GM19043 (cell line): ENCODE results near the gene CERK.

Source experiments
- ATAC-seq: cut with Tn5 transposase; IDR thresholded peaks from one replicate; pipeline ENCODE4 v1.9.1; 2021; ENCODE audit warnings: low read depth; ENCODE audit not compliant: unreplicated experiment

CERK gene

DNA sequence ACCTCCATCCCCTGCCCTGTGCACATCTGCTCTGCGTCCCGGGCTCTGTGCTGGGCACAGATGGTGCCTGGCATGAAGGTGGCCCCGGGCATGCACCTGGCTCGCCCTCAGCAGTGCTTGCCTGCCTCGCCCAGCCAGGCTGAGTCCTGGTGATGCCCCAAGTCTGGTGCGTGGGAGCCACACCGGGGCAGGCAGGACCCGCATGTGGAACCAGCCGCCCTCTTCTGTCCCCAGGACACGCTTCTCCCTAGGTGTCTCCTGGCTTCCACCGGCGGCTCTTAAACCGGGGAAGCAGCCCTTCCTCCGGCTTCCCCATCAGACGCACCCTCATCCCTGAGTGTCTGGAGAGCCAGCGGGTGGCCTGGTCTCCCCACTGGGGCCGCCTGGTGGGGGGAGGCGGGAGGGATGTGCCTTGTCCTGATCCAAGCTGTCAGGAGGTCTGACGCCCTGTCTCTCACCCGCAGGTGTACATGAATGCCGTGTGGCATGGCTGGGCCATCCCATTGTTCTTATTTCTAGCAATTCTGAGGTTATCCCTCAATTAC lies 72.8 kb downstream of the CERK start:
- ATAC-seq, result no peak

DNA sequence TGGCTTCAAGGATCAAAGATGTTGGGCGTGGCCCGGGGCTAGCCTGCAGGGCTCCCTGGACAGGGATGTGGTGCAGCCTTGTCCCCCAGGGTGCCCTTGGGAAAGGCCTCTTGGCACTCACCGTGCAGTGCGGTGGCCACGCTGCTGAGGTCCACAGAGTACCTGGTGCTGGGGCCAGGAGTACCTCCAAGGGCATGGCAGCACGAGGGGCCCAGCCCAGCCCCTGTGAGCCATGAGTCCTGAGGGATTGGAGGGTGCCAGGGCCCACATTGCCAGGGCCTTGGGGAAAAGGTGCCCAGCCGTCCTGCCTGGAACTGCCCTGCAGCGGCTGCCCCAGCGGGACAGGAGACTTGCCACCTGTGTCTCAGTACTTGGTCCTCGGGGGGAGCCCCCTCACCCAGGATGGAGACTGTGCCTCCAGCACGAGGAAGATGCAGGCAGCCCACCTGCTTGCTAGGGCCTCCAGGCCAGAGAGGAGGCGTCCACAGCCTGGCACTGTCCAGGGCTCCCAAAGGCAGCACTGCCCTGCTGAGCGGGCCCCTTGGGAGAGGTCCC lies 73.7 kb downstream of the CERK start:
- no peak for ATAC-seq

DNA sequence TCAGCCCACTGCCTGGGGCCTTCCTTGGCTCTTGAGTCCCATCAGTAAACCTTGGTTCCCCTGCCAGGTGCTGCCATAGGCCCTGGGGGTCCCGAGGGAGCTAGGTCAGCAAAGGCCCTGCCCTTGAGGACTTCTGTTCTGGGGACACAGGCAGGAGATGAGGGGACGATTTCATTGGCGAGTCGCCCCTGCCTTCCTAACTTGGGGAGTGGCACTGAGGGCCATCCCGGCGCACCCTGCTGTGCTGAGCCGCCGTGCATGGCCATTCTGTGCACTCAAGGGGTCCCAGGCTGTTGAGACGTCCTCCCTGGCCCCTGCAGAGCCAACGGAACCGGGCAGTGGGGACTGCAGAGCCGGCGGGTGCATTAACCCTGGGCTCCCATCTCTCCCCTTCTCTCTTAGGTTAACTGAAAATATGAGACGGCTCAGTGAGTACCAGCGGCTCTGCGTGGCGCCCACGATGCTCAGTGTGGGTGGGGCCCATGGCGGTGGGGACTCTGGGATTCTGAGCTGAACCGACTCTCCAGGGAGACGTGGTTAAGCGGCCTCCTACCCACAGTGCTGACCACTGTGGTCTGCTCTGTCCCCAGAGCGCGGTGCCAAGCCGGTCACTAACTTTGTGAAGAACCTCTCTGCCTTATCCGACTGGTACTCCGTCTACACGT lies 74.5 kb downstream of the CERK start:
- no peak for ATAC-seq

DNA sequence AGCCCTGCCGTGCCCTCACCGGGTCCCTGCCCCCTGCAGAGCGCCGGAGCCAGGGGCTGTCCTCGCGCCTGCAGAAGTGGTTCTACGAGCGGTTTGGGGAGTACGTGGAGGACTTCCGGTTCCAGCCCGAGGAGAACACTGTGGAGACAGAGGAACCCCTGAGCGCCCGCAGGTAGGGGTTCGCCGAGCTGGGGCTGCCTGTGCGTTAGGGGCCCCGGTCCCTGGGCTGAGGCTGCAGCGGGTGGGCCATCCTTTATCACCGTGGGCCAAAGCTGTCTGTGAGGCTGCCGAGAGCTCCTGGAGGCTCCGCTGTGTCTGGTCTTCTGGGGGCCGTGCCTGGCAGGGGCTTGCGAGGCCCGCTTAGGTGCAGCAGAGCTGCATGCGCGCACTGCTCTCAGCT lies 75.1 kb downstream of the CERK start:
- no peak for ATAC-seq

DNA sequence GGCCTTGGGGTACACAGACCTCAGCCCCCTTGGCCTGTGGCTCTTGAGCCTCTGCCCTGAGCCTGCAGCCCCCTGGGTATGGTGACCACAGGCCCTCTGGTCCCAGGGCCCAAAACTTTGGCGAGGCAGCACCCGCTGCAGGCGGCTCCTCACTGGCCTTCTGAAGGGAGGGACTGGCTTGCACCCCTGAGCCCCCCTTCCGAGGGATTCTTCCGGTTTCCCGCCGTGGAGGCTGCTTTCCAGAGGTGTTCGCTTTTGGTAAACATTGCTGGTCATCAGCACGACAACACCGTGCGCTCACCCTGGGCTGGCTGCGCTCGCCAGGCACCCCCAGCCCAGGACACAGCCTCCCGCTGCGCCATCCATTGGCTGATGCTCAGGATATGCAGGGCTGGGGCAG lies 75.8 kb downstream of the CERK start:
- no peak for ATAC-seq

DNA sequence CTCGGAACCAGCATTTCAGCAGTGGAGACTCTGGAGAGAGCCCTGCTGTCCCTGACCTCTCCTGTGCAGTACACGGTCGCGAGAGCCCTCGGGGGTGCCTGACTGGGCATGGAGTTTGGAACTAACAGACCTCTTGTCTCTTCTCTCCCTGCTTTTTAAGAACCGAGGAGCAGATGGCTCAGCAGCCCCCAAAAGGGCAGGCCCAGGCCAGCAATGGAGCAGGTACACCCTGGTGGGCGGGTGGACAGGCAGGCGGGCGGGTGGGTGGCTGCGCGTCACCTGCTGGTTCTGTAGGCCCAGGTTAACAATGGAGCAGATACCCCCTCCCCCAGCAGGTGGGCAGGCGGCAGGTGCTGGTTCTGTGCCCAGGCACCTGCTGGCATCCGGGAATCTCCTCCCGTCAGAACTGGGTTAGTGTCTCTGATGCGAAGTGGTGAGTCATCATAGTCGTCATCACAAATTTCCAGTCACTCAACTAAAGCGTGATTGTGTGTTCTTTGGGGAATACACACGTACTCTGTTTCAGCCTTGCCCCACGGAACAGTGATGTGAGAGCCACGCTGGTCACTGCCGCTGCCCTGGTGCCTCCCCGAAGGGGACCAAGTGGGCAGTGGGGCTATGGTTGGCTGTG lies 76.7 kb downstream of the CERK start:
- ATAC-seq, result no peak

DNA sequence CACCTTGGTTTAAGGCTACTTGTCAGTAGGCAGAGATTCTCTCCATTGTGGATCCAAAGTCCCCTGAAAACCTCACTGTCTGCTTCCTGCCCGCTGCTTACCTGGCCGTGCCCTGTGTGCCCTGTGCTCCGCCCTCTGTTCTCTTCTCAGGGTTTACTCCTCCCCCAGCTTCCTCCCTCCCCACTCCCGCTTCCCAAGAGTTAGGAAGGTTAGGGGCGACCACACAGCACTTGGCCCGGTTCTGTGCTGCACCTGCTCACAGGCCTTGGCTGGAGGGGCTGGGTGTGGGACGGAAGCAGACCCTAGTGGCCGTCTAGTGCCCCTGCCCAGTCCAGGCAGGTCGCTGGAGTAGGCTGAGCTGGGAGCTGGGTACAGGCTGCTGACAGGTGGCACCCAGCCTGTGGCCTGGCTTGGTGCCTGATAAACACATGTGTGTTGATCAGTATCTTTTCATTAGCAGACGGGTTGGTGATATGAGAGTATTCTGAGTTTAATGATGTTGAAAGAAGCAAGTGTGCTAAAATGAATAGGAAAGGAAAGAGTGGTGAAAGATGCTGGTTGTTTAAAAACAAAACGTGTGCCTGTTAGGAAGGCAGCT lies 77.3 kb downstream of the CERK start:
- ATAC-seq, result no peak

DNA sequence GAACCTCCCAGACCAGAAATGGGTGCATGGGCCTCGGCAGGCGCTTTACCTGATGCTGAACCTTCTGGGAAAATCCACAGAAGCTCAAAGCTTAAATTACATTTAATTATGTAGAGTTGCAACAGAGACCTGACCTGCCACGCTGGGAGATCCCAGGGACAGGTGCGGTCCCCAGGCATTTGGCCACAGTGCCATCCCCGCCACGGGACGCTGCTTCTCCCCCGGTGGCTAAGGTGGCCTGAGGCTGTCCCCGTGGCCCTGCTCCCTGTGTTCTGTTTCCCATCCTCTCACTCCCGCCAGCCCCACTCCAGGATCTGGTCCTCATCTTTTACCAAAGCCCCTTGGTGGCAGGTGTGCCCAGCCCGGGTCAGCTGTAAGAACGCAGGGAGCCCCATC lies 78.3 kb downstream of the CERK start:
- ATAC-seq, result no peak

DNA sequence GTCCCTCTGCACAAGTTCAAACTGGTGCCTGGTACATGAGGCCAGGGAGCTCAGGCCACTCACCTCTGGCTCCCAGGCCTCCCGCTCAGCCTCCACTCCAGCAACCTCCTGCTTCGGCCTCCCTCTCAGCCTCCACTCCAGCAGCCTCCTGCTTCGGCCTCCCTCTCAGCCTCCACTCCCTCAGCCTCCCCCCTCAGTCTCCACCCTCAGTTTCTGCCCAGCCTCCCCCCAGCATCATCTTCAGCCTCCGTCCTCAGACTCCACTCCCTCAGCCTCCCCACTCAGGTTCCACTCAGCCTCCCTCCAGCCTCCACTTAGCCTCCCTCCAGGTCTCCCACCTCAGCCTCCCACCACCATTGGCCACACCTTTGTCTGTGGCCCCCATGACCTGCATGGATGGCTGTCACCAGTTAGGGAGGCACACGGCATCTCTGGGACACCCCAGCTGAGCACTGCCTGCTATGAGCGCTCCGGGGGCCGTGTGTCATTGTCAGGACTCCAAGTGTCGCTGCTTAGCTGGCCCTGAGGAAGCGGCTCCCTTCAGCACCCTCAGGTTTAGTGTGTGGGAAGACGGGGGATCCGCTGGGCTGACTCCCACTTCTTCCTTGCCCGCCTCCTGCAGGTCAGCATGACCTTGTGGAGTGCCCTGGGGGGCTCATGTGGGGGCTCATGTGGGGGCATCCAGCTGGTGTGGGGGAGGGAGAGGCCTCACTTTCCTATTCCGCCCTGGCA lies 78.8 kb downstream of the CERK start:
- no peak for ATAC-seq

DNA sequence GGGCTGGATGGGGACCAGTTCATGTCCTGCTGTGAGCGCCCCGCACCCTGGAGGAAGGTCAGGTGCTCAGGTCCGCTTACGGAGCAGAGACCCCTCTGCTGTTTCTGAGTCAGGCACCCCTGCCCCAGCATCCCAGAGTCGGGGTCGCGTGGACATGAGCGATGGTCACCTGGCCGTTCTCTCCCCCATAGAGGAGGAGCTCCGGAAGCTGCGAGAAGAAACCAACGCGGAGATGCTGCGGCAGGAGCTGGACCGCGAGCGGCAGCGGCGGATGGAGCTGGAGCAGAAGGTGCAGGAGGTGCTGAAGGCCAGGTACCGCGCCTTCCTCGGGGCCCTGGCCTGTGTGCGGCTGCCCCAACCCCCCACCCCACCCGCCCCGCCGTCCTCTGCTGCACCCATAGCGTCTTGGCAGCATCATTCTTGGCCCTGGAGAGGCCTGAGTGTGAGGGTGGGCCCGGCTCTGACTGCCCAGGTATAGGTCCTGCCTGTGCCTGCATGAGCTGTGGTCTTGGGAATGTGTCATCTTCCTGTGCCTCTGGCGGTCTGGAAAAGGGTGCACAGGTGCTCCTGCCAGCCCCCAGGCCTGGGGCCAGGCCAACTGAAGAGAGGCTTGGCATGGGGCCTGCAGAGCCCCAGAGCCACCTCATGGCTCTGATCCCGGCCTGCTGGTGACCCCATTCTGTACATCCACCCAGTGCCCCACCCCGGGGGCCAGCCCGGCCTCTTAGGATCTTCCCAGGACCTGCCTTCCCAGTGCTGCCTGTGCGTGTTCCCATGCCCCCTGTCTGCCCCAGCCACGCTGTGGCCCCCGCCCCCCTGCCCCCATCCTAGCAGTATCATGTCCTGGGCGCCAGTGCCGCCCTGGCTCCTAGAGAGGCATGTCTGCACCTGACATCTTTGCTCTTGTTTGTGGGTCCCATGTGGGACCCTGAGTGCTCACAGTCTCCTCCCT lies 79.8 kb downstream of the CERK start:
- ATAC-seq, result no peak

DNA sequence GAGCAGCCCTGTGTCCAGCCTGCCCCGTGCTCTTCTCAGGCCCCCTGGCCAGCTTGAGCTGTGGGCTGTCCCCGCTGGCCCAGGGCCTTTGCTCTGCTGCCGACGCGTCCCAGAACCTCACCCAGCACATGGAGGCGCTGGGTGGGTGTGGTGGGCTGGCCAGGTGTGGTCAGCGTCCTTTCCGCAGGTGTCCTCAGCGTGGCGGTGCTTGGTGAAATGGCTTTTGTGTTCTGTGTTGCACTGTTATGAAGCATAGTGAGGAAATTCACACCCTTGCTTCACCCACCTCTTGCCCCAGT lies 80.4 kb downstream of the CERK start:
- no peak for ATAC-seq

DNA sequence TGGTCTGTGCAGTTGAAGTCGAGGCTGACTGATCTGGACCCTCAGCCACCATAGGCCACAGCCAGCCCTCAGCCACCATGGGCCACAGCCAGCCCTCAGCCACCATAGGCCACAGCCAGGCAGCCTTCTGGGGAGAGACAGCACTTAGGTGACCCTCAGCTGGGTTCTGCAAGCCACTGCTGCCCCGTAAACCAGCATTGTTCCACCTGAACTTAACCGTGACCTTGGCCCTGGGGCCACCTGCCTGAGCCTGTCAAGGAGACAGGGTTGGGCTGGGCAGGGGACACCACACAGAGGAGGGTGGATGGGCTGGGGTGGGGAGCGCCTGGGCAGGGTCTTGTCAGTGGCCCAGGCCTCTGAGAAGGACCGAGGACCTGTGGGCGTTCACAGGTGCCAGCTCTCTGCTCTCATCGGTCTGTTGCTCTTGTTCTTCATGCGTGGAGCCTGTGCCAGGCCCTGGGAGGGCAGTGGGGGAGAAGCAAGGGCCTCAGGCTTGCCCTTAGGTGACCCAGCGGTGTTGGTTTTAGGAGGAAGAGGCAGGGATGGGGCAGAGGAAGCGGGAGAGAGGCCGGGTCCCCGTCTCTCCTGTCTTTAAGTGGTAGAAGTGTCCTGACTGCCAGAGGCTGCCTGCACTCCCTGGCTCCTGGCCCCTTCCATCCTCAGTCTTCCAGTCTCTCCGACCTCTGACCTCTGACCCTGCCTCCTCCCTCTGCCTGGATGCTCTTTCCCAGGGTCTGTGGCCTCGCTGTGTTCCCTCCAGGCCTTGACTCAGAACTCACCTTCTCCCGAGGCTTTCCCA lies 81.0 kb downstream of the CERK start:
- ATAC-seq, result no peak

DNA sequence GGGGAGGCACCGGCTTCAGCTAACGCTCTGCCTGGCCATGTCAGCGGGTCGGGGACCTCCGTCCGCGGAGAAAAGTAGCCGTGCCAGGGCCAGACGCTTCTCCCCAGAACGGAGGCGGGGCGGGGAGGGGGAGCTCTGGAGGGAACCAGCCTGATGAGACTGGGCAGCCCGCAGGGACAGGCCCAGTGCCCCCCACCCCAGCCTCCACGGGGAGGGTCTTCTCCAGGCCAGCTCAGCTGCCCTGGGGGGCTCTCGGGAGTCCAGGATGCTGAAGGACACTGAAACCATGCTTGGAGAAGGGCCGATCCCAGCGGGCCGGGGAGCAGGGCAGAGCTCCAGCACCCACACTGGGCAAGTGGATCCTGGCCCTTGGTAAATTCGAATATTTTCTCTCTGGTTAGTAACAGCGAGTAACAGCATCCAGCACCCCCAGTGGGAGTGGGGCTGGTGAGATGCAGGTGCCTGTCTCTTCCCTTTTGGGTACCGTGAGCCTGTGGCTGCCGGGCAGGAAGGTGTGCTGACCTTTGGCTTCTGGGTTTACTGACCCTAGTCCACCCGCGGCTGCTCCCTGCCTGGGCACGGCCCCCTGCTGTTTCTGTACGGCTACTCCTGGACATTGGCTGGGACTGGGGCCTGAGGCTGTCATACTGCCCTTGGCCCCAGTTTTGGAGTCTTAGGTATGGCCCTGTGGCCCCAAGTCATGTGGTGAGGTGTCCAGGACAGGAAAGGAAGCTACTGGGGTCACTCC lies 82.0 kb downstream of the CERK start:
- ATAC-seq, result no peak

DNA sequence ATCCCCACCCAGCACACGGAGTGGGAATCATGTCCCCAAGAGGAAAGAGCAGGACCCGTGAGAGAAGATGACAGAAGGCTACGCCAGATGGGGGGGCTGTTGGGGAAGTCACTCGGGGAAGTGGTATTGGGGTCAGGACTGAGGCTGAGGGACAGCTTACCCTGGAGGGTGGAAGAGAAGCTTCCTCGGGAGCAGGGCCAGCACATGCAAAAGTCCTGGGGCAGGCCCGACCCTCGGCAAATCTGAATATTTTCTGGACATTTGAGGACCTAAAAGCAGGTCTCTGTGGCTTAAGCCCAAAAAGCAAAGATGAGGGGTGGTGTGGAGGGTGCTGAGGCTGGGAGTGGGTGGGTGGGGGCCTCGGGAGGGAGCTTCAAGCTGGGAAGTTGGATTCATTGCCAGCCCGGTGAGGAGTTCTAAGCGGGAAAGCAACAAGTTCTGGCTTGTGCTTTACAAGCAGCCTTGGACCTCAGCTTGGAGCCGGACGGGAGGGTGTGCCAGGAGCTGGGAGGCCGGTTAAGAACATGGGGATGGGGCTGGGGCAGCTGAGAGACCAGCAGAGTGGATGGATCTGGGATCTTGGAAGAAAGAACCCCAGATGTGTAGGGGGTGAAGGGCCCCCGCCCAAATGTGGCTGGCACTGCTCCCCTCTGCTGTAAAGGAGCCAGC lies 83.0 kb downstream of the CERK start:
- ATAC-seq, result no peak

DNA sequence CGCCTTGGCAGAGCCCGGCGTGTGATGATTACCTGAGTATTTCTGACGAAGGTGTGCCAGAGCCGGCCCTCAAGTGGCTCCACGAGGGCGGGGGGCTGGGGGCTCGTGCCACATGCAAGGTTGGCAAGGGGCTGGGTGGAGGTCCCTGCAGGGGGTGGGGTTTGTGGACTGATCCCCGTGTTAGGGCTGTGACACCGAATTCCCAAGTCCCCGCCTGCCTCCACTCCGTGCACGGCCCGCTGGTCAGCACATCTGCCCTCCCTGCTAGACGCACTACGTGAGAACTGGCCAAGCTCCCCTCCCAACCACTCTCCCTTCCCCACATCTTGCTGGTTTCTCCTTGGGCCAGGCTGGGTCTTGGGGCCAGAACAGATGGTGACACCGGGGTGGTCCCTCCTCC lies 83.6 kb downstream of the CERK start:
- ATAC-seq, result no peak

DNA sequence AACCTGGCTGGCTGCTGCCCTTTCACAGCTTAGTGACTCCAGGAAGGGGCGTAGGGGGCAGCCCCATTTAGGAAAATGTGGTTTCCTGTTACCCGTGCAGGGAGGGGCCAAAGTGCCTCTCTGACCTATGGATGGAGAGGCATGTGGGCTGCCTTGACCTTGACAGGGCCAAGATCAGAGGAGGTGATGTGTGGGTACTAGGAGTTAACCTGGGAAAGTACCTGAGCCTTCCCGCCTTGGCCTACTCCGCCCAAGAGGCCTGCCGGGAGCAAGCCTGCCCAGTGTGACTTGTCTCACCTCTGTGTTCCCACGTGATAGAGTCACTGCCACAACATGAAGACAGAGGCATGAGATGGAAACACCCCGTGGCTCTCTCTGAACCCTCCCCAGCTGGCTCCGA lies 84.5 kb downstream of the CERK start:
- no peak for ATAC-seq

DNA sequence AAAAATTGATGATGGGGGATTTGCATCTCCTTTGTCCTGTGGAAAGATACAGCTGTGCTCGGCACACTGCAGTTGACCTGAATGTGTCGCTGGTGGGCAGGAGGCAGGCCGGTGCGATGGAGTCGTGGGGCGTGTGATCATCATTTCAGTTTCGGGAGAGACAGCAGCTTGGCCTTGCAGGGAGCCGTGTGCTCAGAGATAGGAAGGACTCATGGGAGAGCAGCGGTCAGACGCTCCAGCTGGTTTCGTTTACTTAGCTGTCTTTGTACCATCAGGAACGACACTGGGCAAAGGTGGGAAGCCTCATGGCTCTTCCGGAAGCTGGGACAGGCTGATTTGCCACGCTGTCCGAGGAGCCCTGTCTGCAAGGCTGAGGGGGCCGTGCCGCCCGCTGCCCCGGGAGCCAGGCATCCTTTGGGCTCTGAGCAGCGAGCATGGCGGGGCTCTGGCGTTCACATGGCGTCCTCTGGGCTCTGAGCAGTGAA lies 85.2 kb downstream of the CERK start:
- no peak for ATAC-seq
